Sigmoid colon (tissue), 4 donors: ENCODE results near the gene AADACL4.

Source experiments
- EP300 ChIP-seq, 4 donors: sonication (generic); formaldehyde crosslinking; IDR thresholded peaks; one replicate each; pipeline ENCODE4 v1.6.1; 2017; ENCODE audit warnings: antibody characterized with exemption in 4 of 4
- POLR2A ChIP-seq, 2 donors: fragments of 450-650 bp; IDR thresholded peaks; one replicate each; pipeline ENCODE4 v1.6.1; 2016; ENCODE audit warnings: antibody characterized with exemption in 2 of 2, mild to moderate bottlenecking in 2 of 2, moderate library complexity in 2 of 2
- POLR2AphosphoS5 ChIP-seq, 4 donors: sonication (generic); formaldehyde crosslinking; IDR thresholded peaks; one replicate each; pipeline ENCODE4 v1.6.1; 2017; ENCODE audit warnings: antibody characterized with exemption in 4 of 4
- TF ChIP-seq, protein P1 (sequence below), 4 experiments: fragments of 450-650 bp in 3 of 4; fragments of 200-600 bp in 1 of 4; IDR thresholded peaks; one replicate each; pipeline ENCODE4 v1.5.1; 2016 to 2019; ENCODE audit warnings: antibody characterized with exemption in 4 of 4, mild to moderate bottlenecking in 3 of 4, moderate library complexity in 2 of 4

DNA sequence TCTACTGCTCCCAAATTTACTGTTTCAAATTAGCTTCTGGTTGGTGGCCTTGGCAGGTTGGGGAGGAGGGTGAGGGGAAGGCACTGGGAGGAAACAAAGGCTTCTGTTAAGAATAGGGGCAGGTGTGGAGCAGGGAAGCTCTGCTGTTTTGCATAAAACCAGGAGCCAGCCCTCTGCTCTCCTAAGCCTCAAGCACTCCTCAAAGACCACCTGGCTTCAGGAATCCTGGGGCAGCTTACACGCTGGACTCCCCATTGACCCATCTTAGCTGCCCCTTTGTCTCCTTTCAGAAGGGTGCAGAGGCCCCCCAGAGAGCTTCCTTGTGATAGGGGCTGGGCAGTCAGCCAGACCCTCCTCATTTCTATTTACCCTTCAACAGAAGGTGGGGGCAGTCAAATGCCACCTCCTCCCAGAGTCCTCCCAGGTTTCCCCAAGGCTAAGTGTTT lies 14.4 kb upstream of the AADACL4 start:
- TF ChIP-seq, protein P1, sequence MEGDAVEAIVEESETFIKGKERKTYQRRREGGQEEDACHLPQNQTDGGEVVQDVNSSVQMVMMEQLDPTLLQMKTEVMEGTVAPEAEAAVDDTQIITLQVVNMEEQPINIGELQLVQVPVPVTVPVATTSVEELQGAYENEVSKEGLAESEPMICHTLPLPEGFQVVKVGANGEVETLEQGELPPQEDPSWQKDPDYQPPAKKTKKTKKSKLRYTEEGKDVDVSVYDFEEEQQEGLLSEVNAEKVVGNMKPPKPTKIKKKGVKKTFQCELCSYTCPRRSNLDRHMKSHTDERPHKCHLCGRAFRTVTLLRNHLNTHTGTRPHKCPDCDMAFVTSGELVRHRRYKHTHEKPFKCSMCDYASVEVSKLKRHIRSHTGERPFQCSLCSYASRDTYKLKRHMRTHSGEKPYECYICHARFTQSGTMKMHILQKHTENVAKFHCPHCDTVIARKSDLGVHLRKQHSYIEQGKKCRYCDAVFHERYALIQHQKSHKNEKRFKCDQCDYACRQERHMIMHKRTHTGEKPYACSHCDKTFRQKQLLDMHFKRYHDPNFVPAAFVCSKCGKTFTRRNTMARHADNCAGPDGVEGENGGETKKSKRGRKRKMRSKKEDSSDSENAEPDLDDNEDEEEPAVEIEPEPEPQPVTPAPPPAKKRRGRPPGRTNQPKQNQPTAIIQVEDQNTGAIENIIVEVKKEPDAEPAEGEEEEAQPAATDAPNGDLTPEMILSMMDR (IDR thresholded peaks at IDR 0.05) = no peak
- TF ChIP-seq EP300 (IDR thresholded peaks at IDR 0.05) (no peak), POLR2A (IDR thresholded peaks at IDR 0.05) (no peak), POLR2AphosphoS5 (IDR thresholded peaks at IDR 0.05) (no peak)
